Measurements from ENCODE around the gene STPG4.

DNA sequence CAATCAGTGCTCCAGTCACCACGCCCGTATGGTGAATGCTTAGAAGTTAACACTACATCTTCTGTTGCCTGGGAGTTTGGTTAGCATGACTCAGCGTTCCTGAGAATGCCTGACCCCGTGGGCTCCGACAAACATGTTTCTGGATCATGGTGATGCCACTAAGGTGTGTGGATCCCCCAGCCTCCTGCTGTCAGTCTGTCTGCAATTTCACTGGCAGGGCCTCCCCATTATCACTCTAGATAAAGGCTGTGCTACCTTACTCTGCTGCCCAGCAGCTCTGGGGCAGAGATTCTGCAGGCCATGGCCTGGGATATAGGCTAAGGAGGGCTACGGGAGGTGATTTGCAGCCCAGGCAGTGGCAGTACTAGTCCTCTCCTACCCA is 66.0 kb downstream of the STPG4 start:
- TF ChIP-seq, protein P1, sequence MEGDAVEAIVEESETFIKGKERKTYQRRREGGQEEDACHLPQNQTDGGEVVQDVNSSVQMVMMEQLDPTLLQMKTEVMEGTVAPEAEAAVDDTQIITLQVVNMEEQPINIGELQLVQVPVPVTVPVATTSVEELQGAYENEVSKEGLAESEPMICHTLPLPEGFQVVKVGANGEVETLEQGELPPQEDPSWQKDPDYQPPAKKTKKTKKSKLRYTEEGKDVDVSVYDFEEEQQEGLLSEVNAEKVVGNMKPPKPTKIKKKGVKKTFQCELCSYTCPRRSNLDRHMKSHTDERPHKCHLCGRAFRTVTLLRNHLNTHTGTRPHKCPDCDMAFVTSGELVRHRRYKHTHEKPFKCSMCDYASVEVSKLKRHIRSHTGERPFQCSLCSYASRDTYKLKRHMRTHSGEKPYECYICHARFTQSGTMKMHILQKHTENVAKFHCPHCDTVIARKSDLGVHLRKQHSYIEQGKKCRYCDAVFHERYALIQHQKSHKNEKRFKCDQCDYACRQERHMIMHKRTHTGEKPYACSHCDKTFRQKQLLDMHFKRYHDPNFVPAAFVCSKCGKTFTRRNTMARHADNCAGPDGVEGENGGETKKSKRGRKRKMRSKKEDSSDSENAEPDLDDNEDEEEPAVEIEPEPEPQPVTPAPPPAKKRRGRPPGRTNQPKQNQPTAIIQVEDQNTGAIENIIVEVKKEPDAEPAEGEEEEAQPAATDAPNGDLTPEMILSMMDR (IDR thresholded peaks at IDR 0.05 in 8 of 11, conservative IDR thresholded peaks at IDR 0.05 in 3 of 11), result no peak
- TF ChIP-seq POLR2A (IDR thresholded peaks at IDR 0.05), result no peak
- no peak for TF ChIP-seq POLR2AphosphoS5 (IDR thresholded peaks at IDR 0.05)

Data from spleen (tissue), 7 donors.